SK-N-DZ (cell line): ENCODE data around the gene RASD1.

Source experiments
- DNase-seq: peaks from one replicate; pipeline ENCODE4 v3.0.0-alpha.2; 2015; ENCODE audit warnings: low spot score

RASD1 gene

GRCh38 chr17:17510456-17511292, 14.5 kb upstream of the RASD1 start:
- no peak for DNase-seq

- DNase-seq, result no peak
Measured at GRCh38 chr17:17509601-17510425, 13.6 kb upstream of the RASD1 start.

GRCh38 chr17:17508646-17509591, 12.7 kb upstream of the RASD1 start:
- no peak for DNase-seq

- no peak for DNase-seq
Measured at GRCh38 chr17:17508019-17508535, 11.9 kb upstream of the RASD1 start.

DNA sequence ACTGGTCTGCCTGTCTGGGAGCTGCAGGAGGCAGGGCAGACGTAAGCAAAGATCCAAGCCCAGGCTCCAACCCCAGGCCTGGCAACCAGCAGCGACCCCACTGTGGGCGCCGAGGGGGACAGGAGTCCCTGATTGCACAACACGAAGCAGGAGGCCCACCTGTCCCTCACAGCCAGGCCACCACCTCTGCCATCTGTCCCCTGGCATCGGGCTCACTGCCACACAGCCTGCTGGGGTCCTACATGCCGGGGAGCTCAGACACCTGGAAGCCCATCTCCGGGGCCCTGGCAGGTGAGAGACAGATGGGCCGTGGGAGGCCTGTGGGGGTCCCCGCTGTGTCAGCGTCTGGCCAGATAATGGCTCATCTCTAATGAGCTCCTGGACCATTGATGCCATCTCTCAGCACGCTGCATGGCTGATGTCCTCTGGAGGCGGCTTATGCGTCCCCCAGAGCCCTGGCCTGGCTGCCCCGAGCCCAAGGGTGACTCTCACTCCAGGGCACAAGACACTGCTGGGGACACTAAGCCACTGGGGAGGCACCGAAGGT, 11.3 kb upstream of the RASD1 start:
- DNase-seq, result no peak

- DNase-seq, result no peak
Measured at GRCh38 chr17:17506893-17507464, 10.8 kb upstream of the RASD1 start.

DNA sequence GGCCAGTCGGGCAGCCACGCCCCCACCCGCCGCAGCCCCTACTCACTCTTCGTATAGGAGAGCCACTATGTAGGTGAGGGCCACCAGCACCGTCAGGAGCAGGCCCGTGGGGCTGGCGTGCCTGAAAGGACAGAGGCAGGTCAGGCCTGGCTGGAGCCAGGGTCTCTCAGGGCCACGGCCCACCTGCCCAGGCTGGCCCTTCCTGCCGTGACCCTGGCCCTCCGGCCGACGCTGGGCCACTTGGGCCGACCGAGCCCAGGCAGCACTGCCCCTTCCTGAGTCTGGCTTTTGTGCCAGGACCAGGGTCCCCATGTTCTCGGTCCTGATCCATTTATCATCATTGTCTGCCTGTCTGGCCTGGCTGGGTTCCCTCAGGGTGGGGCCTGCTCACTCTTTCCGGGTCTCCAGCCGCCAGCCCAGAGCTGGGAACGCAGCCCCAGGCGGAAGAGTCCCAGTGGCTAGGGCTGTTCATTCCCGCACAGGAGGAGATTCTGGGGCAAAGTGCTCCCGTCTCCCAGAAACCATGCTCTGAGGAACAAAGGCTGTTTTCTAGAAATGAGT, 10.1 kb upstream of the RASD1 start:
- DNase-seq, result no peak

DNA sequence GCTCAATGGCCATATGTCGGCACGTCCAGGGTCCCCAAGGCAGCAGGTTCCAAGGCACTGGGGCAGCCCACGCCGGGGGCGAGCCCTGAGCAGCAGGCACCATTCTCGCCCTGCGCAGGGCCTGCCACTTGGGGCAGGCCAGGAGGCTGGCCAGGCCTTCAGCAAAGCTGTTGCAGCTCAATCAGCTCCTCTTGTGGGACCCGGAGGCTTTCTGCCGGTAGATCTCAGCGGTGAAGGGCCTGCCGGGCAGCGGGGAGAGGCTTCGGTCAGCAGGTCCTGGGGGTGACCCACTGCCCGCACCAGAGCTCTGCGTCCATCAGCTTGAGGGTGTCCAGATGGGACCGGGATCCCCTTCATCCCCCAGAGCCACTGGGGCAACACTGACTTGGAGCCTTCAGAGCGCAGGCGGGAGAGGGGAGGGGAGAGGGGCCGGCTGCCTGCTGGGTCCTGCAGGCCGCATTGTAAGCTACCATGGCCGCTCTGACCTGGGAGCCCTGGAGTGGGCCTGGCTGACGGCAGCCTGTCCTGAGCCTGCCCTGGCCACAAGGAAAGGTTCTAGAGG, 9.5 kb upstream of the RASD1 start:
- DNase-seq, result no peak

- DNase-seq, result no peak
Measured at GRCh38 chr17:17505151-17505550, 9.0 kb upstream of the RASD1 start.

- DNase-seq, result no peak
Measured at GRCh38 chr17:17504341-17505140, 8.3 kb upstream of the RASD1 start.

DNA sequence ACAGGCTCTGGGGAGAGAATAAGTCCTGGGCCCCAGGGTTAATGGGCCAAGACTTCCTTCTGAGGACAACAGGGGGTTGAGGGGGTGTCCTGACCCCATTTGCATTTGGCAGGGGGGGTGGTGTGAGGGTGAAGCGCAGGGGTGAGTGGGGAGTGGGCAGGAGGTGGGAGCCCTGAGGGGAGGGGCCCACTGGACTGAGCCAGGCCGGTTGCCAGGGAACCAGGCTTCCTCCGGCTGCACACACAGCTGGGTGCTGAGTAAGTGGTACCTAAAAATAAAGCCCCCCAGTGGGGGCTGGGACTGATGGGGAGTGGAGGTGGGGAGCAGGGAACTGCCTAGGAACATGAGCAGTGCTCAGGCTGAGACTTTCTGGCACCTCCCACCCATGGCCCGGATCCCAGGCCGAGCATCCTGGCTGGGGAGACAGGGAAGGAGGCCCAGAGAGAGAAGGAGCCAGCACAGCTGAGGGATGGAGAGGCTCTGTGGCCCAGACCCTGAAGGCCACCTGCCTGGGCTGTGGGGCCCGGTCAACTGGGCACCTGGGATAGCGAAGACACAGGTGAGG, 7.5 kb upstream of the RASD1 start:
- no peak for DNase-seq

DNA sequence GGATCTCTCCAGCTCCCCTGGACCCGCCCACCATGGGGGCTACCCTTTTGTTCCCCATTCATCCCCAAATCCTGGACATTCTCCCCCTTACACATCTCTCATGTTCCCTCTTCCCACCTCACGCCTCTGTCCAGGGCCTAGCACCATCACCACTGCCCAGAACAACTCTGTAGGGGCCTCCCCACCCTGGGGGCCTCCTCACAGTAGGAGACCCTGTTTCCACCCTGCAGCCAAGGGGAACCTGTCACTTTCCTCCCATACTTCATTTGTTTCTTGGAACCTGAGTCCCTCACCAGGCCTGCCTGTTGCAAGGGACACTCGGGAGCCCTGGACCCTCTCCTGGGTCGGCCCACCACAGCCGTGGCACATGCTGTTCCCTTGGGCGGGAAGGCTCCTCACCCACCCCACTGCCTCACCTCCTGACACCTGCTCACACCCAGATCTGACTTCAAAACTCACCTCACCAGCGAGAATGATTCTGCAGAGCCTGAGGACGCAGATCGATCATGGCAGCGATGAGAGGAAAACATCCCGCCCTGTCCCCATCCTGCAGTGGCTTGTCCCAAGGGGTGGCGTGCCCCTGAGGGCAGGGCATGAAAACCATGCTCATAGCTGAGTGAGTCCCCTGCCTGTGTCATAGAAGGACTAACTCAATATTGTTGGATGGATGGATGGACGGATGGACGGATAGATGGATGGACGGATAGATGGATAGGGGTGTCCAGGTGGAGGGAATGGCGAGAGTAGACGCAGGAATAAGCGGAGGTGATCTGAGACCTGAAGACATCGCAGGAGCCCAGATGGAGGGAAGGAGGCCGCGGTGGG, 6.8 kb upstream of the RASD1 start:
- DNase-seq, result no peak

GRCh38 chr17:17500999-17501605, 4.9 kb upstream of the RASD1 start:
- DNase-seq, result no peak

GRCh38 chr17:17499402-17500145, 3.4 kb upstream of the RASD1 start:
- no peak for DNase-seq

DNA sequence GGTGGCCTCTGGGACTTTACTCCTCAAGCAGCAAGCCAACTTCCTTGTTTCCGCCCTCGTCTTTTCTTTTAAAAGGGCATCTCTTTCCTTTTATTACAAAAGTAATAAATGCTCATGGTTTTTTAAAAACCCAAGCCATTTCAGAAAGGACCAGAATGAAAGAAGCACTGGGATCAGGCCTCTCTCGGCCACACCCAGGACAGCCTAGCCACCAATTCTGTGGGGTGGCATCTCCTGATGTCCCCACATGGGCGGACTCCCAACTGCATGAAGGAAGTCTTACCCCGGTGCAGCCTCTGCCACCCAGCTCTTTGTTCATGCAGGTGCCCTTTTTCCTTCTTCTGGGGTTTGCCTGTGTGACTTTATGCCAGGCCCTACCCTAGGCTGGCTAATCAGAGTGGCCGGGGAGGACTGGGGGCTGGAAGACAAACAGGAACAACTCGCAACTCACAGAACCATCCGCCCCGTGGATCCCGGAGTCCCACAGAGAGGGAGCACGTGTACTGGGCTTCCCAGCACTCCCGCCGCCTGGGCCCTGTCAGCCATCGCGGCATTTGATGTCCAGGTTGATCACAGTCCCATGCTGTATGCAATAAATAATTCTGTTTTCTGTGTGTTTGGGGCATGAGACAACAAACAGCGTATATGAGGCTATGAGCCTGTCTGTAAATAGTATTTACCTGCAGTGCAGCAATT, 2.6 kb upstream of the RASD1 start:
- no peak for DNase-seq

GRCh38 chr17:17497845-17498520, 1.8 kb upstream of the RASD1 start:
- DNase-seq, result no peak
